GM12875 (cell line): ENCODE results near the gene ARHGEF9.
"Not testable (repeated sequence)": the region's sequence is repeated elsewhere in the genome, so short reads cannot be mapped to it uniquely, and the experiment has no call there.

ENCODE experiments used
- H3K4me3 ChIP-seq: one replicate; pipeline ENCODE4 v1.5.1; 2011; ENCODE audit warnings: low read depth, low read length, control low read depth
- TF ChIP-seq, protein P1 (sequence below): IDR thresholded peaks from 2 replicates; pipeline ENCODE4 v1.5.1; 2011; ENCODE audit warnings: low read depth, mild to moderate bottlenecking, control low read depth, inconsistent platforms, low read length, moderate library complexity, borderline replicate concordance; ENCODE audit not compliant: insufficient read depth

The ARHGEF9 gene

DNA sequence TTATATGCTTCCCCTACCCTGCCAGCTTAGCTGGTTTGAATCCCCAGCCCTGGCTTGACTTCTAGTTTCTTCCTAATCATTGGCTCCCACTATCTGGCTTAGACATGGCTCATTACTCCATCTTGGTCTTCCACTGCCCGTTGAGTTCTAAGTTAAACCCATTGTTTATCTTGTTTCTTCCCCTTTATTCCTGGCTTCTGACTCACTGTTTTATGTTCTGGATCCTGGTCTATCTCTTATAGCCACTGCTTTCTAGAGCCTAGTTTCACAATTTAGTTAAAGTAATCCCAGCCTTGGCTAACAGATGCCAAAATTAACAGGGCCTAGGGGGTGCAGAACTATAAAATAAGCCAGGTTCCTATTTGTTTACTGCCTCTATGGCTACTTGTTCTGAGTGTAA, 120.9 kb downstream of the ARHGEF9 start:
- TF ChIP-seq, protein P1, sequence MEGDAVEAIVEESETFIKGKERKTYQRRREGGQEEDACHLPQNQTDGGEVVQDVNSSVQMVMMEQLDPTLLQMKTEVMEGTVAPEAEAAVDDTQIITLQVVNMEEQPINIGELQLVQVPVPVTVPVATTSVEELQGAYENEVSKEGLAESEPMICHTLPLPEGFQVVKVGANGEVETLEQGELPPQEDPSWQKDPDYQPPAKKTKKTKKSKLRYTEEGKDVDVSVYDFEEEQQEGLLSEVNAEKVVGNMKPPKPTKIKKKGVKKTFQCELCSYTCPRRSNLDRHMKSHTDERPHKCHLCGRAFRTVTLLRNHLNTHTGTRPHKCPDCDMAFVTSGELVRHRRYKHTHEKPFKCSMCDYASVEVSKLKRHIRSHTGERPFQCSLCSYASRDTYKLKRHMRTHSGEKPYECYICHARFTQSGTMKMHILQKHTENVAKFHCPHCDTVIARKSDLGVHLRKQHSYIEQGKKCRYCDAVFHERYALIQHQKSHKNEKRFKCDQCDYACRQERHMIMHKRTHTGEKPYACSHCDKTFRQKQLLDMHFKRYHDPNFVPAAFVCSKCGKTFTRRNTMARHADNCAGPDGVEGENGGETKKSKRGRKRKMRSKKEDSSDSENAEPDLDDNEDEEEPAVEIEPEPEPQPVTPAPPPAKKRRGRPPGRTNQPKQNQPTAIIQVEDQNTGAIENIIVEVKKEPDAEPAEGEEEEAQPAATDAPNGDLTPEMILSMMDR: no peak
- H3K4me3 ChIP-seq: no peak overlapping the region

- TF ChIP-seq, protein P1: no peak
- no peak overlapping the region for H3K4me3 ChIP-seq
Measured at GRCh38 chrX:63661676-63662075, 123.3 kb downstream of the ARHGEF9 start.

- TF ChIP-seq, protein P1: no peak
- no peak overlapping the region for H3K4me3 ChIP-seq
Measured at GRCh38 chrX:63658920-63659319, 126.1 kb downstream of the ARHGEF9 start.

DNA sequence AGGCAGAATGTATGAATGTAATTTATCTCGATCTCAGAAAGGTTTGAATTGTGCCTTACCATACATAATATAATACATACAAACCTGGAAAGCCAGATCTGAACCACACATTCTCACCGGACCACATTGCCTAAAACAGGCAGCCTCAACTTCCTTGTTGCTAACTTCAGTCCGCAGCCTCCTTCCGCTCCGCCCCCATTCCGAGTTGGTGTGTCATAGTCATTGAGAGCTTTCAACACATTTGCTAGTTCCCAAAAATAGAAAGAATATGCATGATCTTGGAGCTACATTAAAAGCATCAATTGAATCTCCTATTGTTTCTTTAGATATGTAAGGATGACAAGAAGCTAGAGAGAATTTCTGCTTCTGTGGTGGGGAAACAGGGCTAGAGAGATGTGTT, 127.2 kb downstream of the ARHGEF9 start:
- TF ChIP-seq, protein P1: no peak

GRCh38 chrX:63656871-63657580, 128.0 kb downstream of the ARHGEF9 start:
- TF ChIP-seq, protein P1: no peak
- no peak overlapping the region for H3K4me3 ChIP-seq

More for the DNA sequence above, 127.2 kb downstream of the ARHGEF9 start:
- H3K4me3 ChIP-seq: no peak overlapping the region

DNA sequence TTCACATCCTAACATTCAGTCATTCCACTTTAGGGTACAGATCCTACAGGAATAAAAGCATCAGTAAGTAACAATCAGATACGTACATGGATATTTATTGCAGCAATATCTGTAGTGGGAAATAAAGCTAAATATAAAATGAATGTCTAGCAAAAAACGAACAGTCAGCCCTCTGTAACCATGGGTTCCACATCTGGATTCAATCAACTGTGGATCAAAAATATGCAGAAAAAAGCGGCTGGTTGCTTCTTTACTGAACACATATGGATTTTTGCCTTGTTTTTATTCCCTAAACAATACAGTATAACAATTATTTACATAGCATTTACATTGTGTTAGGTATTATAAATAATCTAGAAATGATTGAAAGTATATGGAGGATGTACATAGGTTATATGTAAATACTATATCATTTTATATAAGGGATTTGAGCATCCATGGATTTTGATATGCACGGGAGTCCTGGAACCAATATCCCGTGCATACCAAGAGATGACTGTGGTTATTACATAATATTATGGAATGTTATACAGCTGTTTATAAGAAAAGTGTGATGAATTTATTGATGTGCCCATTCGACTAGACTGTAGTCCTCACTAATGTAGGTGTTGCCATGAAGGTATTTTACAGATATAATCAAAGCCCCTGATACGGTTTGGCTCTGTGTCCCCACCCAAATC, 132.8 kb downstream of the ARHGEF9 start:
- TF ChIP-seq, protein P1: no peak

GRCh38 chrX:63645748-63646147, 139.3 kb downstream of the ARHGEF9 start:
- H3K4me3 ChIP-seq: not testable (repeated sequence)

More for the DNA sequence above, 132.8 kb downstream of the ARHGEF9 start:
- H3K4me3 ChIP-seq: no peak overlapping the region
